ENCODE results near the gene NUP188.

The NUP188 gene

GRCh38 chr9:129026442-129027223, 79.1 kb downstream of the NUP188 start:
- DNase-seq (ENCODE audit: extremely low read depth, low read depth) = no peak
- TF ChIP-seq CTCF (IDR thresholded peaks at IDR 0.05; ENCODE audit: low read depth, low read length) = no peak

GRCh38 chr9:129027224-129027684, 79.8 kb downstream of the NUP188 start:
- DNase-seq (ENCODE audit: extremely low read depth, low read depth) = no peak
- no peak for TF ChIP-seq CTCF (IDR thresholded peaks at IDR 0.05; ENCODE audit: low read depth, low read length)

- no peak for DNase-seq (ENCODE audit: extremely low read depth, low read depth)
These were observed 80.2 kb downstream of the NUP188 start for GRCh38 chr9:129027685-129028191.

GRCh38 chr9:129028192-129028966, 80.9 kb downstream of the NUP188 start, which contains the start of gene SH3GLB2:
Gene SH3GLB2 (minus strand): TSS chr9:129028331. CDS start chr9:129028154, 177 bp downstream.
- DNase-seq (ENCODE audit: extremely low read depth, low read depth) = peak; percentile 95
- peak; percentile 87 for TF ChIP-seq CTCF (IDR thresholded peaks at IDR 0.05; ENCODE audit: low read depth, low read length)

More at GRCh38 chr9:129027685-129028191, 80.2 kb downstream of the NUP188 start:
- no peak for TF ChIP-seq CTCF (IDR thresholded peaks at IDR 0.05; ENCODE audit: low read depth, low read length)

- no peak for DNase-seq (ENCODE audit: extremely low read depth, low read depth)
- no peak for TF ChIP-seq CTCF (IDR thresholded peaks at IDR 0.05; ENCODE audit: low read depth, low read length)
These were observed 82.7 kb downstream of the NUP188 start for GRCh38 chr9:129030191-129030590.

- TF ChIP-seq CTCF (IDR thresholded peaks at IDR 0.05; ENCODE audit: low read depth, low read length) = no peak
- DNase-seq (ENCODE audit: extremely low read depth, low read depth) = no peak
These were observed 84.0 kb downstream of the NUP188 start for GRCh38 chr9:129031514-129031913.
